Retinal pigment epithelial cell (primary cell): ENCODE data around the gene DLEC1.

Experiments
- DNase-seq: peaks from one replicate; pipeline ENCODE4 v3.0.0-alpha.2; 2010; ENCODE audit warnings: low read depth
- H3K4me3 ChIP-seq: 2 replicates; pipeline ENCODE4 v1.5.1; 2011; ENCODE audit warnings: mild to moderate bottlenecking, low read length, control low read depth, moderate library complexity
- TF ChIP-seq, protein P1 (sequence below): conservative IDR thresholded peaks from 2 replicates; pipeline ENCODE4 v1.5.1; 2011; ENCODE audit warnings: low read depth, low read length, control low read depth, inconsistent platforms

Gene DLEC1

DNA sequence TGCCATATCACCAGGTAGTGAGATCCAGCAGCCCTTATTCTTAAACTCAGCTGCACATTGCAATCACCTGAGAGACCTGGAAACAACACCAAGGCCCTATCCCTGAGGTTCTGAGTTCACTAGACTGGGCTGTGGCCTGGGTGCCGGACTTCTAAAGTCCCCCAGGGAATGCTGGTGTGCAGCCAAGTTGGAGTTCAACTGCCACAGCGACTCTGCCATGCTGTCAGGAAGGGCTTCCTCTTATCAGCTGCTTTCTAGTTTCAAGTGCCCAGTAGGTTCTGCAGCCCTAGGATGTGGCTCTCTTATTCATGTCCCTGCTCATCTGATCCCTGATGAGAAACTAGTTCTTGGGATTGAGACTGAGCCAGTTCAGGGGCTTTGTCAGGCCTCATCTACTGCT, 50.2 kb downstream of the DLEC1 start:
- TF ChIP-seq, protein P1, sequence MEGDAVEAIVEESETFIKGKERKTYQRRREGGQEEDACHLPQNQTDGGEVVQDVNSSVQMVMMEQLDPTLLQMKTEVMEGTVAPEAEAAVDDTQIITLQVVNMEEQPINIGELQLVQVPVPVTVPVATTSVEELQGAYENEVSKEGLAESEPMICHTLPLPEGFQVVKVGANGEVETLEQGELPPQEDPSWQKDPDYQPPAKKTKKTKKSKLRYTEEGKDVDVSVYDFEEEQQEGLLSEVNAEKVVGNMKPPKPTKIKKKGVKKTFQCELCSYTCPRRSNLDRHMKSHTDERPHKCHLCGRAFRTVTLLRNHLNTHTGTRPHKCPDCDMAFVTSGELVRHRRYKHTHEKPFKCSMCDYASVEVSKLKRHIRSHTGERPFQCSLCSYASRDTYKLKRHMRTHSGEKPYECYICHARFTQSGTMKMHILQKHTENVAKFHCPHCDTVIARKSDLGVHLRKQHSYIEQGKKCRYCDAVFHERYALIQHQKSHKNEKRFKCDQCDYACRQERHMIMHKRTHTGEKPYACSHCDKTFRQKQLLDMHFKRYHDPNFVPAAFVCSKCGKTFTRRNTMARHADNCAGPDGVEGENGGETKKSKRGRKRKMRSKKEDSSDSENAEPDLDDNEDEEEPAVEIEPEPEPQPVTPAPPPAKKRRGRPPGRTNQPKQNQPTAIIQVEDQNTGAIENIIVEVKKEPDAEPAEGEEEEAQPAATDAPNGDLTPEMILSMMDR = no peak

DNA sequence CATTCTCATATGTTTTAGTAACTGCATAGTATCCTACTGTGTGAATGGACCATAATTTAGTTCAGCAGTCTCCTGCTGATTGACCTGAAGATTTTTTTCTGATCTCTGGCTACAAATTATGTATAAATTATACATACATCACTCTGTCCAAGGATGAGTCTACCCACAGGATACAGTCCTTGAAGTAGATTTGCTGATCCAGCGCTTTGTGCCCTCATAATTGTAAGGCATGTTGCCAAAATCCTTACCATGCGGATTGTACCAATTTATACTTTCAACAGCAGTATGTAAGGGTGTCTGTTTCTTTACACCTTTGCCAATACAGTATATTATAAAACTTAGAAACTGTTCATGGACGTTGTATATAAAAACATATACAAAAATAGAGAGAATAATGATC, 51.4 kb downstream of the DLEC1 start:
- H3K4me3 ChIP-seq = no peak overlapping the region
- DNase-seq = no peak
- TF ChIP-seq, protein P1 = no peak

More for the DNA sequence above, 50.2 kb downstream of the DLEC1 start:
- no peak for DNase-seq
- H3K4me3 ChIP-seq = no peak overlapping the region

DNA sequence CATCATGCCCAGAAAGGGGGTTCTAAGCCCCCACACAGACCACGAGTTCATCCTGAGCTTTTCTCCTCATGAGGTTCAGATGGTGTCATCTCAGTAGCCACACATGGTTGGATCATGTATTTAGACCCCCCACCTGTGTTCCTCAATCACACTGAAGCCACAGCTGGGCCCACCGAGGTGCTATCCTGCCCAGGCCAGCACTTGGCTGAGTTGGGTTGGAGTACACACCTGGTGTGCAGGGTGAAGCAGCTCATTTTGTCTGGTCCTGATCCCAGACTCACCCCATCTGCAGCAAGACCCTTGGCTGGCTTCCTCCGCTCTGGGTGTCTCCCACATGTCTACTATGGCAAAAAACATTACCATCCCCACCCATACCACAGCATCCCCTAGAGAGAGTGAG, 56.0 kb downstream of the DLEC1 start:
- DNase-seq = no peak
- no peak overlapping the region for H3K4me3 ChIP-seq
- TF ChIP-seq, protein P1 = no peak

DNA sequence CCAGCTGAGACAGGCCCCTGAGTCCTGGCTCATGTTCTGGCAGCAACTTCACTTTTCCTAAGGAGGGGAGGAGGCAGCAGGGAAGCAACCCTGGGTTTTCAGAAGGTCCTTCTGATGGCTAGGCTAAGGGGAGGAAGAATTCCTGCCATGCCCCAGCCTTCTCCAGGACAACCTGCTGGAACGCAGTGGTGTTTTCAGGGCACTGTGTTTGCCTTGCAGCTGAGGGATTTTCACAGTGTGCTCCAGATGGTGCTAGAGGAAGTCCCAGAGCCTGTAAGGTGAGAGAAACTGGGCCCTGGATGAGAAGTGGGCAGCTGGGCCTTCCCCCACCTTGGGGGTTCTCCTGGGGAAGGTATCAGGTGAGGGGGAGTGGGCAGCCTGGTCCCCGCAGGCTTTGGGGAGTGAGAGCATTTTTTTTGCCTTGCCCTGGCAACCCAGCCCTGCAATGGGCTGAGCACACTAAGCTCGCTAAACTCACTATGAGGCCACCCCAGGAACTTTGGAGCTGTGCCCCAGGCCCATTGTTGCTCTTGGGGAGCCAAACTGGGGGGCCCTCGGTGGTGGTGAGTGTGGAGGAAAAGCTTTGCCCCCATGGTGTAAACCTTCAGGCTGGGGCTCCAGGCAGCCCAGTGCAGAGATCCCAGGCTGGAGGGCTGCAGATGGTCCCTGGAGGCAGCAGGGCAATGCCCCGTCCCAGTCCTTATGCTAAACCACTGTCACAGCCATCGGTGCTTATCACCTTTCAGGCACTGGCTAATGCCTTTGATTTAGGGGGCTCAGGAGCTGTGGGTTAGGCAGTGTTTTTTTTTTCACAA, 56.9 kb downstream of the DLEC1 start:
- no peak for DNase-seq
- TF ChIP-seq, protein P1 = no peak
- H3K4me3 ChIP-seq = no peak overlapping the region

DNA sequence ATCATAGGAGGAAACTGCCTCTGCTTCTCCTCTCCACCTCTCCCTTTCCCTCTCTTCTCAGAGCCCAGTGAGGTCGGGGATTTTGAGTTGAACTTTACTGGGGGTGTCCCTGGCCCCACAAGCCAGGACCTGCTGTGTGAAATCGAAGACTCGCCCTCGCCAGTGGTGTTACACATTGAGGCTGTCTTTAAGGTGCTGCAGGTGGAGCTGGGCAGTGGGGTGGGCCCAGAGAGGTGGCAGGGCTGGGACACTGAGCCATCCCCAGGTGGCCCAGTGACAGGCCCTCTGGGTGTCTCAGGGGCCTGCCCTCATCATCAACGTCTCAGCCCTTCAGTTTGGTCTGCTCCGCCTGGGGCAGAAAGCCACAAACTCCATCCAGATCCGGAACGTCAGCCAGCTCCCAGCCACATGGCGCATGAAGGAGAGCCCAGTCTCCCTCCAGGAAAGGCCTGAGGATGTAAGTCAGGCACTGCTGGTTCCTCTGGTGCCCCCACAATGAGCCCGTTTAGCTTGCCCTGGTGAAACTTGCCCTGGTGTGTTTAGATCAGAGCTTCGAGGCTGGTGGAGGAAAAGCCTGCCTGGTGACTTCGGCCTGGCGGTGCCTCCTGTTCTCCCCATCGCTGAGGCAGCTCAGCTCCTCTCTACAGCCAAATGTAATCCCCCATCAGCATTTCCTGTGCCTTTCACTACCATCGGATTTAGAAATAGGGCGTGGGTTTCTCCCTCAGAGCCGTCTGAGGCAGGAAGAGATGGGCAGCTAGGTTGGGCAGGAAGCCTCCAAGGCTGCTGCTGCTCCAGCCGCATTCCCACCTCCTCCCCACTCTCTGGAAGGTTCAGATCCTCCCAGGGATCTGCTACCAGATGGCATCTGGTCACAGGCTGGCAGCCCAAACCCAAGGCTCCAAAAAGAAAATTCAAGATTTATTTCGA, 58.7 kb downstream of the DLEC1 start:
- TF ChIP-seq, protein P1 = no peak
- no peak overlapping the region for H3K4me3 ChIP-seq
- no peak for DNase-seq

DNA sequence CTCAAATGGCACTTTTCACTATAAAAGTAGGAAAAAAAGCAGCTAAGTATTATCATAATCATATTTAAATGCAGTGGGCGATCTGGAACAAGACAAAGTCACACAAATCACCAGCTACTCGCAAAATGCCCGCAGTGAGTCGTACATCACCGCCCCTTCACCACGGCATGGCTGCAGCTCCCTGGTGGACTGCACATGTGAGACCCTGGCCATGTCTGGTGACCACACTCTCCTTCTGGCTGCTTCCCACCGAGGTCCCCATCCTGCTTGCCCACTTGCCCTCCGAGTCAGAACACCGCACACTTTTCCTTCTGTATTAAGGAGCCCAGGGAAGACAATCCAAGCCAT, 59.3 kb downstream of the DLEC1 start:
- TF ChIP-seq, protein P1 = no peak
- no peak for DNase-seq

More for the DNA sequence above, 59.3 kb downstream of the DLEC1 start:
- H3K4me3 ChIP-seq = no peak overlapping the region
